Skeletal muscle satellite cell (primary cell): ENCODE measurements around the gene ID2.

ENCODE experiments used
- H3K27me3 ChIP-seq: 2 replicates; pipeline ENCODE4 v1.7.0; 2013; ENCODE audit warnings: low read length; ENCODE audit not compliant: control insufficient read depth, insufficient read depth
- H3K36me3 ChIP-seq: 2 replicates; pipeline ENCODE4 v1.7.0; 2013; ENCODE audit warnings: mild to moderate bottlenecking, control low read depth, low read length; ENCODE audit not compliant: insufficient read depth
- H3K4me1 ChIP-seq: 2 replicates; pipeline ENCODE4 v1.7.0; 2013; ENCODE audit warnings: low read length; ENCODE audit not compliant: control insufficient read depth, insufficient read depth
- H3K4me2 ChIP-seq: 2 replicates; pipeline ENCODE4 v1.7.0; 2013; ENCODE audit warnings: mild to moderate bottlenecking, low read length
- H3K4me3 ChIP-seq: 2 replicates; pipeline ENCODE4 v1.7.0; 2013; ENCODE audit warnings: low read length
- H3K9ac ChIP-seq: 2 replicates; pipeline ENCODE4 v1.7.0; 2013; ENCODE audit warnings: mild to moderate bottlenecking, low read depth, low read length, moderate library complexity
- H3K9me3 ChIP-seq: replicated peaks from 2 replicates; pipeline ENCODE4 v1.7.0; 2013; ENCODE audit warnings: mild to moderate bottlenecking, control low read depth, low read length

ID2 gene

DNA sequence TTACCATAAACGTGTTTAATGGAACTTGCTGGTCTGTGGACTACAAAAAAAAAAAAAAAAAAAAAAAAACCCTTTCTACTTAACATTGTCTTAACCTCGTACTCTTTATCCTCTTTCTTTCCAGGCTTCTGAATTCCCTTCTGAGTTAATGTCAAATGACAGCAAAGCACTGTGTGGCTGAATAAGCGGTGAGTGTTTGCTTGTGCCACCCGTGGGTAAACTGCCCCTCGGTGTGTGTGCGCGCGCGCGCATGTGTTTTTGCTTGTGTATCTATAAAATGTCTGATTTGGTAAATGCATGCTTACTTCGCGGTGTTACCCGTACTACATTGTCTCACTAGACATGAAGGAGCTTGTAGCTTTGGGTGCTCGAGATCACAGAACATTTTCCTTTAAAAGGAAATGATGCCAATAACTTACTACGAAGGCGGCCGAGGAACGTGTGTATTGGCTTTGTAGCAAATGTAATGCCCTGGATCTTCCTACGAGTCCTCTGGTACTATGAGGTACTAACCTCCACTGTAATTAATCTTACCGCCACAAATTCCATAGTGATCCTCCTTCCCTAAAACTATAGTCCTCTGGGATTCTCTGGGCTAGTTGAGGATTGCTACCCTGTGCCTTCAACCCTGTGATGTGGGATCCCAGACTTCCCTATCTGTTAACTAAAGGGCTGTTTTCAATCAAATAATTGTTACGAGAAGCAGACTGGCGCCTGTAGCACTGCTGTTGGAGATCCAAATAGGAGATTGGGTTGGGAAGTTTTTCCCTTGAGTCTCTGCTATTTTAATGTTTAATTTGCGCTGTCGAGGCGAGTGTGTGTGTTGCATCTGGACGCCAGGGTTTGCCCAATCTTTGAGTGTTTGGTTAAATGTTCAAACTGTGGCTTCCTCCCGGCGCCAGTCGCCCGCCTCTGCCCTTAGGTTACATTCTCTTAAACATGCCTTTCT is 1.1 kb downstream of the ID2 start:
- Histone ChIP-seq H3K4me2 (peak overlapping the region; percentile 93), H3K4me1 (peaks cover 31% of the 10 kb centered on the region), H3K9me3 (no peaks in the 10 kb centered on the region), H3K36me3 (peaks cover 3% of the 10 kb centered on the region), H3K9ac (peak overlapping the region; percentile 88), H3K27me3 (no peaks in the 10 kb centered on the region), H3K4me3 (peak overlapping the region; percentile 97)

DNA sequence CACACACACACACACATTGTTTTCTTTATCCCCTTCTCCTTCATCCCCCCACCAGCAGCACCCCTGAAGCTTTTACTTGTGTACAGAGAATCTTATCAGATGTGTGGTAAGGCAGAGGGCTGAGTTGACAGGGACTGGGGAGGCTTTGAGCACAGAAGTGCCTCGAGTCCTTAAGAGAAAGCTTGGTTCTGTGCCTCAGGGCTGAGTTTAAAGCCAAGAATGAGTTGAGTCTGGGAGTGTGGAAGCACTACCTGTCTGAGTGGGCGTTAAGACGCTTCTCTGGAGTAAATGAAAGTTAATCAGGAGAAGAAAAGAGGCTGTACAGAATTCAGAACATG is 2.7 kb downstream of the ID2 start:
- Histone ChIP-seq H3K9me3 (no peaks in the 10 kb centered on the region), H3K27me3 (no peaks in the 10 kb centered on the region), H3K4me3 (peak overlapping the region; percentile 72), H3K4me2 (peak overlapping the region; percentile 93), H3K36me3 (peaks cover 3% of the 10 kb centered on the region), H3K4me1 (peaks cover 23% of the 10 kb centered on the region), H3K9ac (peak overlapping the region; percentile 63)

DNA sequence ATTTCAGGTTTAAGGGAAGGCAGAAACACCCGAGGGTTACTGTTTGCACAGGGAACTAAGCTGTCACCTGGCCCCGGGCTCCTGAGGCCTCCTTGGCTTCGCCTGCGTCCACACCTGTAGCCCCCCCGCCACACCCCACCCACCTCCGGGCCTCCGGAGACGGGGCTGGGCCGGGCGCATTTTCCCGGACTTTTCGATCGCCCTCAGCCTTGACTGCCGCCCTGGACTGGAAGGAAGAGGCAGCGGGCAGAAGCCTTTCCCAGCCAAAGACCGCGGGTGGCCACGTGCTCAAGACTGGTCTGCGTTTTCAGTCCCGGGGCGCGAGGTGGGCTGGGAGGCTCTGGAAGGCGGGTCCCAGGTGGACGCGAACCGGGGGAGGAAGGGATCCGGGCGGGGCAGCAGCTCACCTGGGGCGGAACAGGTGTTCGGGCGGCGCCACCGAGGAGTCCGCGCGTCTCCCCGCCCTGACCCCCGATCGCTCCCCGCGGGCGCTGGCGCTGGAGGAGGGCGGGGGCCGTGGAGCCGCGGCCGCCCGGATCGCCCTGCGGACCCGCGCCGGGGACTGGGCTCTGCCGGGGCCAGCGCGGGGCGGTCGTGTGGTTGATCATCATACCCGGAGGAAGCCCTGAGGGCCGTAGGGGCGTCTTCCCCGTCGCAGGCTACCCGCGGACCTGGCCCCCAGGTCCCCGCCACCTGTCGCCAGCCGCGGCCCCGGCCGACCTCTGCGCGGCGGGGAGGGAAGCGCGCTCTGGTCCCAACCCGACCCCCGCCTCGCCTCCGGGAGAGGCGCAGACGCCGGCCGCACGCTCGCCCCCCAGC is 3.2 kb downstream of the ID2 start:
- Histone ChIP-seq H3K36me3 (peaks cover 3% of the 10 kb centered on the region), H3K9ac (peak overlapping the region; percentile 63), H3K27me3 (no peaks in the 10 kb centered on the region), H3K4me3 (peak overlapping the region; percentile 72), H3K4me2 (peak overlapping the region; percentile 93), H3K9me3 (no peaks in the 10 kb centered on the region), H3K4me1 (peaks cover 17% of the 10 kb centered on the region)

DNA sequence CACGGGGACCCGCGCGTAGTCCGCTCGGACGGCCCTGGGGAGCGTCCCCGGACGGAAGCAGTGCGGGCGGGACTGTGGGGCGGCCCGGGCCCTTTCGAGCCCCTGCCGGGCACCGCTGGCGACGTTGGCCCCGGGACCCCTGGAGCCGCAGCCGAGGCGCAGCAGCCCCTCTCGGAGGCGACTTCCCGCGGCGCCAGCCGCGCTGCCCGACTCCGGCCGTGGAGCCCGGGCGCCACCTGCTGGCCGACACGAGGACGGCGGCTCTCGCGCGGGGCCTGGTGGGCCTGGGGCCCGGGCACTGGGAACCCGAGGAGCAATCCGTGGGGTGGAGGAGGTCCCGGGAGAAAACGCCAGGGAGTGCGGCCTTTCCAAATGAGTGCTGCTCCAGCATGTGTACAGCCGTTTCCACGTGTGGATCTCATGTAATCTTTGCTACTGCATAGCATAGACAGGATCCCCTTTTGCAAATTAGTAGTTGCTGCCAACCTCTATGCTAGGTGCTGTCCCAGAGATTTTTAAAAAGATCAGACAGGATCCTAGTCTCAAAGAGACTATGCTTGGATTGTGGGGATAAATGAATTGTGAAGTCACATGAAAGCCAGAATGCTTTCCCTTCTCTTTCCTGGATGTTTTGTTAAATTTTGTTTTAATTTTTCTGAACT is 4.0 kb downstream of the ID2 start:
- Histone ChIP-seq H3K4me1 (peaks cover 10% of the 10 kb centered on the region), H3K9ac (peak overlapping the region; percentile 63)

DNA sequence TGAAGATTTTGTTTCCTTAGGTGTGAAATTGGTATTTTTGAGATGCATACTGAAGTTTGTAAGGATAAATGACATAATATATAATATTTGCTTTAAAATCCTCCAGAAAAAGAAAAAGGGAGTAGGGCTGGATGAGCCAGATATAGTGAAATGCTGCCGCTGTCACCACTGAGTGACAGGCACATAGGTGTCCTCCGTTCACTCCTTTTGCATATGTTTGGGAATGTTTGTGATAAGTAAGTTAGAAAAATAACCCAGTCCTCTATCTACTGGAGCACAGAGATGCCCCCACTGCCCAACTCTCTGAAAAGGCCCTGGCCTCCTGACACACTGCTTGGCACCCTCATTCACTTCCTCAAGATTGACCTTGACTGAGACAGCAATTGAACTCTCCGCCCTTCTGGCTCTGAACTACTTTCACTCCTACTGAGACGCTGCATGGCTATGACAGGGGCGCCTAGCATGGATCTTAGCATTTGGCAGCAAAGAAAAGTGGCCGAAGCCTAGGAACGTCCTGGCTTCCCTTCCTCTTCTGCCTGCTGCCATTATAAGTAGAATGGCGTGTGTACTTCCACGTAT is 10.1 kb downstream of the ID2 start:
- H3K9me3 ChIP-seq: no peaks in the 10 kb centered on the region
- peaks cover 11% of the 10 kb centered on the region for H3K27me3 ChIP-seq
- H3K9ac ChIP-seq: no peak overlapping the region
- peaks cover 7% of the 10 kb centered on the region for H3K4me1 ChIP-seq
- no peak overlapping the region for H3K4me3 ChIP-seq
- no peaks in the 10 kb centered on the region for H3K36me3 ChIP-seq
- H3K4me2 ChIP-seq: no peak overlapping the region

More for the DNA sequence above, 4.0 kb downstream of the ID2 start:
- H3K4me3 ChIP-seq: peak overlapping the region; percentile 72
- peak overlapping the region; percentile 93 for H3K4me2 ChIP-seq
- H3K9me3 ChIP-seq: no peaks in the 10 kb centered on the region
- no peaks in the 10 kb centered on the region for H3K27me3 ChIP-seq
- peaks cover 3% of the 10 kb centered on the region for H3K36me3 ChIP-seq

DNA sequence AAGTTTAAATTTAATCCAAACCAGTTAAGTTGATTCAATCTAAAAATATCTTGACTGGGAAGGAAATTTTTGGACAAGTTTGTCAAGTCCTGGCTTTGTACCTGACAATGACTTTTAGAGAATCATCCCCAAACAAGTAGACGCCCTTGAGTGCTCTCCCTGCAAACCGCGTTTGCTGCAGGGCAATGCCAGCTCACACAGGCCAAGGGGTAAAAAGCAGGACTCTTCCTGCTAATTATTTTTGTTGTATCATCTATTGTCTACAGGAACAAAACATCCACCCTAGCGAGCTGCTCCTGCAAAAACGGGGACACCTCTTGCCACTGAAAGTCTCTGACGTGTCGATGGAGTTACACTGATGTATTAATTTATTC is 10.9 kb downstream of the ID2 start:
- H3K4me2 ChIP-seq: no peak overlapping the region
- H3K9ac ChIP-seq: no peak overlapping the region
- no peaks in the 10 kb centered on the region for H3K36me3 ChIP-seq
- no peaks in the 10 kb centered on the region for H3K9me3 ChIP-seq
- H3K4me3 ChIP-seq: no peak overlapping the region
- H3K27me3 ChIP-seq: peaks cover 18% of the 10 kb centered on the region
- peaks cover 7% of the 10 kb centered on the region for H3K4me1 ChIP-seq

DNA sequence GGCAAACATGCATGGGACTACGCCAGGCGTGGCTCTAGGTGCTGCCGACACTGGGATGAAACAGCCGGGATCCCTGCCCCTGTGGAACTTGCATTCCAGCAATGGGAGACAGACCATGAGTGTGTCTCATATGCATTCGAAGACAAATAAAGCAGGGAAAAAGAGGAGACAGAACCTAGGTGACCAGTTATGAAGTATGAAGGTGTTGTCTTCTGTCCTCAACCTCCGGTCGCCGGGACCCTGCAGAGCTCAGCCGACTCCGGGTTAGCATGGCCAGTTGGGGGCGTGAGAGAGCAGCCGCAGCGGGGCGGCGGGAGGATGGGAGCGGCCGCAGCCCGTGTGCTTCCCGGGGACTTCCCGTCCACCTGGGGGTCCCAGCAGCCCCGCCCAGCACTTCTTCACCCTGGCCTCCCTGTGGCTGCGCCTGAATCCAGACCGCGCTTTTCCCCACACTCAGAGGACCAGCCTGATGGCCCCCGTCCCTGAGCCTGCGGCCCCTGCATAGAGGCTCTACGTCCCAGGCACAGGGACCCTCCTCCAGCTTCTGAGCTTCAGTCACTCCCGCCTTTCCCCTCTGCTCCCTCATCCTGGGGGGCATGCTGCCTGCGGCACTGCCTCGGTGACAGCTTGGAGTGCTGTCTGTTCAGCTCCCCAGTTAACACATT is 11.4 kb downstream of the ID2 start:
- Histone ChIP-seq H3K4me3 (peak overlapping the region; percentile 34), H3K9ac (no peak overlapping the region), H3K27me3 (peaks cover 18% of the 10 kb centered on the region), H3K4me1 (peaks cover 7% of the 10 kb centered on the region), H3K9me3 (no peaks in the 10 kb centered on the region), H3K36me3 (no peaks in the 10 kb centered on the region), H3K4me2 (peak overlapping the region; percentile 75)

DNA sequence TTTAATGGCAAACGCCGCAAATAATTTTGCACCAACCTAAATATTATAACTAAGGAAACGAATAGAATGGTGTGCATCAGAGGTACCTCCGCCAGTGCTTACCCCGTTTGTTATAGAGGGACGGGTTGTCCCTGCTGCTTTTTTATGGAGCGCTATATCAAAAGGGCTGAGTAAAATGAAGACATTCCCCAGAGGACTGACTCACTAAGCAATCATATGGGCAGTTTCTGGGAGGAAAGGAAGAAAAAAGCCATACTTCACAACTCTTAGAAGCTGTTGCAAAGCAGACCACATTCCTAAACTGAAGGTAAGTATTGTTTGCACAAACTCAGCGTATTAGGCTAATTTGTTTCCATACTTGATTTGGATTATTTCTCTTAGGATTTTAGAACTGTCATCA is 12.9 kb downstream of the ID2 start:
- H3K4me1 ChIP-seq: peaks cover 7% of the 10 kb centered on the region
- H3K9me3 ChIP-seq: no peaks in the 10 kb centered on the region
- no peaks in the 10 kb centered on the region for H3K36me3 ChIP-seq
- H3K27me3 ChIP-seq: peaks cover 22% of the 10 kb centered on the region
- no peak overlapping the region for H3K9ac ChIP-seq
- H3K4me2 ChIP-seq: no peak overlapping the region
- no peak overlapping the region for H3K4me3 ChIP-seq

DNA sequence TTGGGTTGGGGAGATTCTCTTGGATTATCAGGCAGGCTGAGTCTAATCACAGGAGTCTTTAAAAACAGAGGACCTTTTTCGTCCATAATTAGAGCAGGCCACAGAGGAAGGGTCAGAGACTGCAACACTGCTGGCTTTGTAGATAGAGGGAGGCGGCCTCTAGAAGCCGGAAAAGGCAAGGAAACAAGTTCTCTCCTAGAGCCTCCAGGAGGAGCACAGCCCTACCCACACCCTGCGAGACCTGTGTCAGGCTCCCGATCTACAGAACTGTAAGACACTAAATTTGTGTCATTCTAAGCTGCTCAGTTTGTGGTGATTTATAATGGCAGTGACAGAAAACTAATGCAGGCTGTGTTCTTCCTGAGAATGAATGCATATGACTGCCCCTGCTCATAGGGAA is 15.3 kb downstream of the ID2 start:
- Histone ChIP-seq H3K4me2 (no peak overlapping the region), H3K9ac (no peak overlapping the region), H3K36me3 (no peaks in the 10 kb centered on the region), H3K27me3 (peaks cover 26% of the 10 kb centered on the region), H3K4me3 (no peak overlapping the region), H3K9me3 (no peaks in the 10 kb centered on the region), H3K4me1 (peaks cover 7% of the 10 kb centered on the region)

DNA sequence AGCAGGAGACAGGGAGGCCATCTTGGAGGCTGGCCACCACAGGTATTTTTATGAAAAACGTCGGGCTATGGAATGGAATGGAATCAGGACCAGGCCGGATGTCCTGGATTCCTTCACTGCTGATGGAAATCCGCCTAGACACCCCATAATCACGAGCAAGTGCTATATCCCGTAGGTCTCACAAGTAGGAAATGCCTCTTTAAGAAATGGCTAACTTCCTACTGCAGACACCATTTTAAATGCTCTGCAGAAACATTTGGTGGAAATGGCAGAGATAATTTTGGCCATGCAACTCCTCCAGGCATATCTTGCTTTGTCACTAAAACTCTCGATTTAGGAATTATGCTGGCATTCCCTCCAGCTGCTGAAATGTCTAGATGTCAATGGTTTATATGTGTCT is 18.0 kb downstream of the ID2 start:
- Histone ChIP-seq H3K27me3 (peaks cover 23% of the 10 kb centered on the region), H3K36me3 (no peaks in the 10 kb centered on the region), H3K9me3 (no peaks in the 10 kb centered on the region), H3K4me3 (no peak overlapping the region), H3K9ac (no peak overlapping the region), H3K4me2 (no peak overlapping the region), H3K4me1 (no peaks in the 10 kb centered on the region)
